ENCODE results near the gene COIL.

GRCh38 chr17:56917559-56918296, 43.1 kb downstream of the COIL start:
- TF ChIP-seq, protein P1, sequence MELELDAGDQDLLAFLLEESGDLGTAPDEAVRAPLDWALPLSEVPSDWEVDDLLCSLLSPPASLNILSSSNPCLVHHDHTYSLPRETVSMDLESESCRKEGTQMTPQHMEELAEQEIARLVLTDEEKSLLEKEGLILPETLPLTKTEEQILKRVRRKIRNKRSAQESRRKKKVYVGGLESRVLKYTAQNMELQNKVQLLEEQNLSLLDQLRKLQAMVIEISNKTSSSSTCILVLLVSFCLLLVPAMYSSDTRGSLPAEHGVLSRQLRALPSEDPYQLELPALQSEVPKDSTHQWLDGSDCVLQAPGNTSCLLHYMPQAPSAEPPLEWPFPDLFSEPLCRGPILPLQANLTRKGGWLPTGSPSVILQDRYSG (tag; conservative IDR thresholded peaks at IDR 0.05; ENCODE audit: low read depth), result no peak
- TF ChIP-seq, protein P2, sequence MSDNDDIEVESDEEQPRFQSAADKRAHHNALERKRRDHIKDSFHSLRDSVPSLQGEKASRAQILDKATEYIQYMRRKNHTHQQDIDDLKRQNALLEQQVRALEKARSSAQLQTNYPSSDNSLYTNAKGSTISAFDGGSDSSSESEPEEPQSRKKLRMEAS (CRISPR knock-in tag; IDR thresholded peaks at IDR 0.05), result no peak
- TF ChIP-seq U2AF2 (optimal IDR thresholded peaks at IDR 0.05; ENCODE audit: low read depth, low read length) (no peak), ZBTB40 (IDR thresholded peaks at IDR 0.05) (no peak), ZBTB40 (CRISPR knock-in tag; IDR thresholded peaks at IDR 0.05) (no peak), ZNF282 (CRISPR knock-in tag; IDR thresholded peaks at IDR 0.05) (no peak), ZNF274 (IDR thresholded peaks at IDR 0.05; ENCODE audit: borderline replicate concordance, low read depth, low read length) (no peak), AFF1 (IDR thresholded peaks at IDR 0.05; ENCODE audit: low read depth in 1 of 2, partially characterized antibody in 2 of 2) (no peak), CREB1 (IDR thresholded peaks at IDR 0.05) (no peak), CREB1 (CRISPR knock-in tag; IDR thresholded peaks at IDR 0.05) (no peak), TAL1 (IDR thresholded peaks at IDR 0.05) (no peak), FOS (IDR thresholded peaks at IDR 0.05; ENCODE audit: extremely low read depth, insufficient read length) (no peak), EZH2 (IDR thresholded peaks at IDR 0.05; ENCODE audit: borderline replicate concordance, low read depth, low read length) (no peak), HMGXB4 (CRISPR knock-in tag; IDR thresholded peaks at IDR 0.05) (no peak)
